GM18868 (cell line): Measurements from ENCODE around the gene NFIL3.

Experiments used
- ATAC-seq: cut with Tn5 transposase; IDR thresholded peaks from one replicate; pipeline ENCODE4 v1.9.1; 2021; ENCODE audit warnings: mild to moderate bottlenecking, moderate library complexity; ENCODE audit not compliant: unreplicated experiment

NFIL3 gene

GRCh38 chr9:91361291-91362050 lies 62.2 kb downstream of the NFIL3 start, which contains the start of gene AUH:
TSS of gene AUH (minus strand) at chr9:91361918. CDS start at chr9:91361889, 29 bp downstream.
- peak; percentile 93 for ATAC-seq

GRCh38 chr9:91360551-91361290 lies 62.9 kb downstream of the NFIL3 start:
- peak; percentile 33 for ATAC-seq

GRCh38 chr9:91359734-91360470 lies 63.7 kb downstream of the NFIL3 start:
- no peak for ATAC-seq

GRCh38 chr9:91359083-91359482 lies 64.5 kb downstream of the NFIL3 start:
- ATAC-seq, result no peak
